NCI-H774 (cell line): ENCODE measurements around the gene ACAT2.
"Not testable (repeated sequence)": the region's sequence is repeated elsewhere in the genome, so short reads cannot be mapped to it uniquely, and the experiment has no call there.

Experiments
- DNase-seq: peaks from one replicate; lab custom pipeline; 2025; lab: John Stamatoyannopoulos, UW

The ACAT2 gene

DNA sequence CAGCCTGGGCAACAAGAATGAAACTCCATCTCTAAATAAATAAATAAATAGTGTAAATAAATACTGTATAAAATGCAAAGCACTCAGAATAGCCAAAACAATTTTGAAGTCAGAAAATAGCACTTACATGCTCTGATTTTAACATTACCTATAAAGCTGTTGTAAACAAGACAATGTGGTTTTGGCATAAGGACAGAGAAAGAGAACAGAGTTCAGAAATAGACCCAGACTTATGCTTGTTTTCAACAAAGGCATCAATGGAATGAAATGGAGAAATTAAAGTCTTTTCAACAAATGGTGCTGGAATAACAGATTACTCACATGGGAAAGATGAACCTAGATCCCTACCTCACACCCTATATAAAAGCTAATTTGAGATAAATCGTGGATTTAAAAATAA, 10.4 kb downstream of the ACAT2 start:
- no peak for DNase-seq

DNA sequence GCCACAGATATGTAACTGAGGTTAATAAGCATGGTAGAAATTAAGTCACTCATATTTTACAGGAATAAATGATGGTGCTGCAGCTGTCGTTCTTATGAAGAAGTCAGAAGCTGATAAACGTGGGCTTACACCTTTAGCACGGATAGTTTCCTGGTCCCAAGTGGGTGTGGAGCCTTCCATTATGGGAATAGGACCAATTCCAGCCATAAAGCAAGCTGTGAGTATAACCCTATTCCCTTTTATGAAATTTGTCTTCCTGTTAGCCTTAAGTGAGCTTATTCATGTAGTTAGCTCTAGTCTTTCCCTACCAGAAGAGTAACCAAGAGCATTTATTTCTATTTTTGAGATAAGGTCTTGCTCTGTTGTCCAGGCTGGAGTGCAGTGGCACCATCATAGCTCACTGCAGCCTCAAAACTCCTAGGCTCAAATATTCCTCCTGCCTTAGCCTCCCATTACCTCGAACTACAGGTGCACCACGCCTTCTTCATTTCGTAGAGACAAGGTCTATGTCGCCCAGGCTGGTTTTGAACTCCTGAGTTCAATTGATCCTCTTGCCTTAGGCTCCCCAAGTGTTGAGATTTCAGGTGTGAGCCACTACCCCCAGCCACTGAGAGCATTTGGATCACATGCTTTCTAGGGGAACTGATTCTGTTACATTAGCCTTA, 15.5 kb downstream of the ACAT2 start:
- DNase-seq = no peak

- no peak for DNase-seq
Measured at GRCh38 chr6:159778131-159778530, 16.3 kb downstream of the ACAT2 start.

DNA sequence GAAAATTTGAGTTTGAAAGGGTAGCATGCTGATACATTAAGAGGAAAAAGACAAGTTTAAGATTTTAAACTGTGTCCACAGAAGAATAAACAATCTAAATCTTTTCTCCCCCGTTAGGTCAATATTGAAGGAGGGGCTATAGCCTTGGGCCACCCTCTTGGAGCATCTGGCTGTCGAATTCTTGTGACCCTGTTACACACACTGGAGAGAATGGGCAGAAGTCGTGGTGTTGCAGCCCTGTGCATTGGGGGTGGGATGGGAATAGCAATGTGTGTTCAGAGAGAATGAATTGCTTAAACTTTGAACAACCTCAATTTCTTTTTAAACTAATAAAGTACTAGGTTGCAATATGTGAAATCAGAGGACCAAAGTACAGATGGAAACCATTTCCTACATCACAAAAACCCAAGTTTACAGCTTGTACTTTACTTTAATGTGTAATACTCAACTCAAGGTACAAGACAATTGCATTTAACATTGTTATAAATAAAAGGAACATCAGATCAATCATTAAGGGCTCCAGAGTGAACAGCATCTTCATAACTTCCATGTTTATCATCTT, 16.8 kb downstream of the ACAT2 start:
- DNase-seq = no peak

DNA sequence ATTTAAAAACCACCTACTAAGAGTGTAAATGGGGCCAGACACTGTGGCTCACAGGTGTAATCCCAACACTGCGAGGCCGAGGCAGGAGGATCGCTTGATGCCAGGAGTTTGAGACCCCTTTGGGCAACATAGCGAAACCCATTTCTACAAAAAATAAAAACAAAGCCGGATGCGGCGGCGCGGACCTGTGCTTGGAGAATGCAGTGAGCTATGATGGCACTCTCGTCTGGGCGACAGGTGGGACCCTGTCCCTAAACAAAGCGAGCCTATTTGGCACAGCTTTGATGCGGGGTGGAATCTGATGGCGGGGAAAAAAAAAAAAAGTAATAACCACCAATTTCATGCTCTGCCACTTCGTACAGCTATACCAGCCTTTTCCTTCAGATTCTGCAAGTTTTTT, 26.4 kb downstream of the ACAT2 start:
- no peak for DNase-seq

GRCh38 chr6:159788753-159789376, 27.0 kb downstream of the ACAT2 start:
- no peak for DNase-seq

- peak; percentile 100 for DNase-seq
Measured at GRCh38 chr6:159789377-159790148, 27.7 kb downstream of the ACAT2 start, which contains the start of gene TCP1. Gene TCP1, minus strand, starts transcription at chr6:159789602. Its CDS starts 134 bp downstream, at chr6:159789468.

DNA sequence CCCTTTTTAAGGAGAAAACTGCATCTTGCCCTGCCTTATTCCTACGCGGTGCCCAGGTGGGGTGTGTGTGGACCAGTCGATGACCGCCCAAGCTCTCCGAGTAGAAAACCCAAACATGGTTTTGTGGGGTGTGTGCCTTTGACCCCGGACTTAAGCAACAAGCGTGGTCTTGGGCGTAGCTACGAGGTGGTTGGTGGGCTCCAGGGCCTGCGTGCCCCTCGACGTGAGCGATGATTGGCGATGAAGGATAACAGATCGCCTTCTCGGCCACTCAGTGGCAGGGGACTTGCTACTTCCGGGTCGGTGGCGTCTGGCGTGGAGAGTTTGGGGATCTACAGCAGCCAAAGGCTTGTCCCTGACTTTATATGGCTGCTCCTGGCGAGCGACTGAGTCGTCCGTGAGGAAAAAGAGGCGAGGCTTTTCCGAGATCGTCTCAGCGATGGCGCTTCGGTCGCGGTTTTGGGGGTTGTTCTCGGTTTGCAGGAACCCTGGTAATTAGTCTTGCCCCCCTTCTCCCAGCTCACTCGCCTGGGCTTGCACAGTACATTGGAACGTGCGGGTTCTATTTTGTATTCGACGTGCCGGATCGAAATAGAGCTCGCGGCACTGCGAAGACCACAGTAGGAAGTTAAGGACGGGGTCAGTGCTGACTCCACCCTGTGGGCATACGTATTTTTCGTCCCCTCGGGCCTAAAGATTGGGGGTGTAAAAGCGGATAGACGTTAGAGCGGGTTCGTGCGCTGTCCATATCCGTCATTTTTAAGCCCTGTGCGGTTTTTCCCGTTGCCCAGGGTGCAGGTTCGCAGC, 28.5 kb downstream of the ACAT2 start, which contains the start of gene MRPL18:
Gene MRPL18, plus strand, starts transcription at position 319 of the 807 bp plus-strand sequence. Its CDS starts 121 bp downstream, at position 440.
- peak; percentile 98 for DNase-seq

DNA sequence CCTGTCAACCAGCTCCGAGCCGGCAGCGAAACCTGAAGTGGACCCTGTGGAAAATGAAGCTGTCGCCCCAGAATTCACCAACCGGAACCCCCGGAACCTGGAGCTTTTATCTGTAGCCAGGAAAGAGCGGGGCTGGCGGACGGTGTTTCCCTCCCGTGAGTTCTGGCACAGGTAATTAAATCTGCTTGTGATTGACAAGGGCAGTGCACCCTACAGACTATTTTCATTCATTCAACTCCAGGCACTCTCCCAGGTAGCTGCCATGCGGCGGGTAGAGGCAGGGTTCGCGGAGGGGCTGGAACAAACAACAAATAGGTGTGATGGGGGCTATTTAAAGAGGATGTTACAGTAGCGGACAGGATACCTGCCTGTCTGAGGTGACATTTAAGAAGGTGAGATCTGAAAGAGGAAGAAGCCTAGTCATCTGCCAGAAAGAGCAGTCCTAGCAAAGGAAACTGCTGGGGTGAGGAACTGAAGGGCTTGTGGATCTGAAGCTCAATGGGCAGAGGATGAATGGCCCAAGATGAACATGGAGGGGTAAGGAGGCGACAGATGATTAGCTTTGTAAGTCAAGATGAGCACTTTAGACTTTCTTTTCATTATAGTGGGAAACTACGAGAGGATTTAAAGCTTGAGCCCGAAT, 29.2 kb downstream of the ACAT2 start:
- DNase-seq = no peak

GRCh38 chr6:159794976-159795375, 33.1 kb downstream of the ACAT2 start:
- not testable (repeated sequence) for DNase-seq

DNA sequence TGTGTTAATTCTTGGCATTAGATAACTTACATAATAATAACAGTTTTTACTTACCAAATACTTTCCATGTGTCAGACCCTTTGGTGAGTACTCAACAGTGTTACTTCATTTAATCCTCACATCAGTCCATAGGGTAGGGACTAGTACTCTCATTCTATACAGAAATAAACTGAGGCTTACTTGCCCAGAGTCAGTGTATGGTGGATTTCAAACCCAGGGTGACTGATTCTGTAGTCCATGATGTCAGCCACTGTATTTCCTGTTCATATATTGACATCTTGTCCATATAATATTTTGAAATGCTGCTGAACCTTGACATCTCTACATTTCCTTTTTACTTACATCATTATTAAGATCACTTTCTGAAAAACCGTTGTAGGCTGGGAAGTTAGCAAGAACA, 35.7 kb downstream of the ACAT2 start:
- no peak for DNase-seq

DNA sequence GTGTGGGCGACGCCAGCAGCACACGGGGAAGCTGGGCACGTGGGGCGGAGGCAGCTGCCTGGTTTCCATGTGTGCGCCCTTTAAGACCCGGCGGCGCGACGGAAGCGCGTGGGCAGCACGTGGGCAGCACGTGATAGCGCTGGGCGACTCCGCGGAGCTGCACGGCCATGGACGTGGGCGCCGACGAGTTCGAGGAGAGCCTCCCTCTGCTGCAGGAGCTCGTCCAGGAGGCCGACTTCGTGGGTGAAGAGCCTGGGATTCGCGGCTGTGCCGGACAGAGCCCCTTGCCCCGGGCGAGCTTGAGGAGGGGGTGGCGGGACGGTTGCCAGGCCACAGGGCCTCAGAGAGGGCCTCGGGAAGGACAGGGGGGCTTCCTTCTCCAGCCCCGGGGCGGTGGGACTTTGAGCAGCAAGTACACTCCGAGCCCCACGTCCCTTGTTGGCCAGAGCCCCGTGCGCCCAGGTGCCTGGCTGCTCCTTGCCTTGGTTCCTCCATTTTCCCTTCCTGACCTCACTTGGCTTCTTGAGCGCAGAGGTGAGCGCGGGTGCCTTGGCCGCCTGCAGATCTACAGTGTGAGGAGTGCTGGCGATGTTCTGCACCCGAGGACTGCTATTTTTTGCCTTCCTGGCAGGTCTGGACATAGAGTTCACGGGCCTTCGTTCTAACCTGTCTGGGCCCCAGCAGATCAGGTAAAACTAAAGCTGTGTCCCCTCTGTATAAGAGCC, 38.5 kb downstream of the ACAT2 start, which contains the start of gene PNLDC1:
Gene PNLDC1, plus strand, starts transcription at position 136 of the 725 bp plus-strand sequence. Its CDS starts 32 bp downstream, at position 168.
- no peak for DNase-seq

- DNase-seq = no peak
Measured at GRCh38 chr6:159801935-159802334, 40.1 kb downstream of the ACAT2 start.

DNA sequence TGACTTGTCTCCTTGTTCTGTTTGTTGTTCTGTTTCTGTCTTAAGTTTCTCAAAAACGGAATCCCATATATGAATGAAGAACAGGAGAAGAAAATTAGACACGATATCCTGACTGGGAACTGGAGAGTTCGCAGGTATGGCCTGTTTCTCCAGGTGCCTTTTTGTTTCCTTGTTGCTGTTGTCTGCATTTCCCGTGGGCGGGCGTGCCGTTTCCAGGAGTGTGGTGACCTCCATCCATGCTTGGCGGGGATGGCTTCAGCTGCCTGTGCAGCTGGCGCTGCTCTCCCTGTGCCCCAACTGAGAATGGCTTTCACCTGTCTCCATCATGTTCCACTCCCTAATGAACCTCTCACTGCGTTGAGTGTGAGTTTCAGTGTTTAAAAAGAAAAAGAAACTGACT, 42.7 kb downstream of the ACAT2 start:
- DNase-seq = peak; percentile 65

GRCh38 chr6:159805440-159806020, 43.7 kb downstream of the ACAT2 start:
- no peak for DNase-seq

DNA sequence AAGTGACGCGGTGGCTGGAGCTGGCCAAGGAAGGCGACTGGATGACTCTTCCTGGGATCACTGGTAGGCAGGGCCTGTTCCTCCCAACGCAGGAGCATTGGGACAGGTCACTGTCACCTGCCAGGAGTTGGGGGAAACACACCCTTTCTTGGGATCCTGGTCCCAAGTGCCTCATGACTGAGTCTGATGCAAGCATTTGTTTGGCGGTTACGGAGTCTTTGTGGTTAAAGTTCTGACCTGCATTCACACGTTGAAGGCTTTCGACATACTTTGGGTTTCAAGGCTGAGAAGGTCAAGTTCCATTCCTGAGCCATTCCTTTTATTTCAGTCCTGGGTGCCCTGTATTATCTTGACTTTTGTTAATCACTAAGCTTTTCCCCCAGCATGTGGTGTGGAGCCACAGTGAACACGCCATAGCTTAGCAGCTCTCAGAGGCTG, 44.2 kb downstream of the ACAT2 start:
- DNase-seq = no peak

GRCh38 chr6:159807150-159807858, 45.5 kb downstream of the ACAT2 start:
- DNase-seq = no peak

DNA sequence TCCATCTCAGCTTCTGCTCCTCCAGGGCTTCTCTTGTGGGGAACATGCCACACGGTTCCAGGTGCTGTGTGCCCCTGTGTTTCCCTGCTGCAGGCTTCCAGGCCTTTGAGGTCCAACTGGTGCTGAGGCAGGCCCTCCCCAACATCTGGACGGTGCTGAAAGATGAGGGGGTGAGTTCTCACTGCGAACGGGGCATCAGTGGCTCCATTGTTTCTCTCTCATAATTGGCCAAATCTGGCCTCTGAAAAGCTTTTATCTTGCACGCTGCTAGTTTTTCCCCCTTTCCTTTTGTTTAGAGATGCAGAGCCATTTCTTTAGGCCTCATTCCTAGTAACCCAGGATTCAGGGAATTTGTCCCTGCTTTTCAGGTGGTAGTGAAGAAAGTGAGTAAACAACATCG, 46.8 kb downstream of the ACAT2 start:
- no peak for DNase-seq

- no peak for DNase-seq
Measured at GRCh38 chr6:159809149-159809548, 47.3 kb downstream of the ACAT2 start.
